ENCODE results near the gene XXYLT1.
A peak's percentile ranks its signal among the peaks of the same experiment; 100 is the strongest.
"Not testable (repeated sequence)": the region's sequence is repeated elsewhere in the genome, so short reads cannot be mapped to it uniquely, and the experiment has no call there.

The XXYLT1 gene

DNA sequence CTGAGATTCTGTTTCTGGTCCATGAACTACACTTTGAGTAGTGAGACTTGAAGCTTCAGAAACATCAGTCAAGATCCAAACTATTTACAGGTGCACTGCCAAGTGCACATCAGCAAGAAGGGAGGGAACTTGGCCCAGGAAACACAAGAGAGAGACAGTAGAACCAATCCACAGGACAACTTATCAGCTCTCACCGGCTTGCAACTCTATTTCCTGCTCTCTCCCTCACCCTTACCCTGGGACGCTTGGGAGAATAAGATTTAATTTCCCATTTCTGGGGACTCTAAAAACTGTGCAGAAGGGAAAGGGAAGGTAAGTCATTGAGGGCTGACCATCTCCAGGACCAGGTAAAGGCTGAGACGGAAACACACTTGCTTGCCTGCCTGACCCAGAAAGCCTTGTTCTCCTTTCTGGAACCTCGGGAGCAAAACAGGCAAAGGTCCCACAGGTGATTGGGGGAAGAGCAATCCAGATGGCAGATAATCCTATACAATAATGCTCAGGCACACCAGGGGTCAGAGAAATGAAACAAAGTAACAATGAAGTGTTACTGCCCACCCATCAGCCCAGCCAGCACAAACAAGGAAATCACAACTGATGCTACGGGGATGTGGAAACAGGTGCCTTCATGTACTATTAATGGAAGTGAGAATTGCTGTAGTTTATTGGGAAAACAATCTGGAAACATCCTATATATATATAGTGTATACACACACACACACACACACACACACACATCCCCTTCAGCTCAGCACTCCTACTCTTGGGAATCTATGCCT, 154.4 kb downstream of the XXYLT1 start:
- Mint-ChIP-seq H3K4me3 (no peak overlapping the region), H3K27me3 (no peaks in the 10 kb centered on the region), H3K4me1 (ENCODE audit: low read depth) (peaks cover 10% of the 10 kb centered on the region), H3K36me3 (ENCODE audit: low read depth) (peaks cover 48% of the 10 kb centered on the region), H3K9me3 (no peaks in the 10 kb centered on the region), H3K27ac (peak overlapping the region; percentile 18)
- intact Hi-C loops (cut with micrococcal nuclease) = no loop called here

DNA sequence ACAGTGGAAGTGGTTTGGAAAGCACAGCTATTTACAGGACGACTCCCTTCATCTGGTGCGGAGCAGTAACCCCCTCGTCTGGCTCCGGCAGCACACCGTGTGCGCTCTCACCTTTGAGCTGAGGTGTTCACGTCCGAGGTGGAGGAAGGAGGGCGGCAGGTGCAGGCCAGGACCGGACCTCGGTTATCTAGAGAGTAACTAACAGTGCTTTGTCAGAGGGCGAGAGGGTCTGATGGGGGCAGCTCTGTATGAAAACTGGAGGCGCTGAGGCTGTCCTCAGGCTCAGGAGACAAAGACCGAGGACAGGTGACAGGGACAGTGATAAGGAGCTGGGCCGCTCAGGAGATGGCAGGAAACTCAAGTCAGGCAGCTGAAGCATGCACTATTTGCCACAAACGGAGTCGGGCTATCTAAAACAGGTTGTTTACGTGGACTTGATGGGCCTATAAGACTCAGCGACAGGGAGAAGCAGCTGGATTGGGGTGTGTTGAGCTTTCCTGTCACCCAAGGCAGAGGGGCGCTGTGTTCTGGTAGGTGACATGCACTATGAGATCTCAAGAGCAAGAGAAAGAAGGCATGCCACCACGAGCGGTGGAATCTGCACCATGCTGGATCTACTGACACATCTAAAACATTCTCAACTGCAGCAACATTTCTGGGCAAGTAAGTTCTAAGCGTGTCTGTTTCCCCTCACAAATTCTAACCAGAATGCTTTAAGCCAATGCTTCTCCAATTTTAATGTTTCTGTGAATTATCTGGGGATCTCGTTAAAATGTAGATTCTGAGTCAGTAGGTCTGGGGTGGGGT, 155.2 kb downstream of the XXYLT1 start:
- no peaks in the 10 kb centered on the region for H3K9me3 Mint-ChIP-seq
- peaks cover 10% of the 10 kb centered on the region for H3K4me1 Mint-ChIP-seq (ENCODE audit: low read depth)
- H3K27ac Mint-ChIP-seq = peak overlapping the region; percentile 18
- intact Hi-C loops (cut with micrococcal nuclease) = no loop called here
- peaks cover 48% of the 10 kb centered on the region for H3K36me3 Mint-ChIP-seq (ENCODE audit: low read depth)
- H3K4me3 Mint-ChIP-seq = no peak overlapping the region
- no peaks in the 10 kb centered on the region for H3K27me3 Mint-ChIP-seq

GRCh38 chr3:195114786-195115599, 156.0 kb downstream of the XXYLT1 start:
- H3K4me3 Mint-ChIP-seq = no peak overlapping the region
- peaks cover 10% of the 10 kb centered on the region for H3K4me1 Mint-ChIP-seq (ENCODE audit: low read depth)
- H3K27ac Mint-ChIP-seq = no peak overlapping the region
- no peaks in the 10 kb centered on the region for H3K27me3 Mint-ChIP-seq
- peaks cover 48% of the 10 kb centered on the region for H3K36me3 Mint-ChIP-seq (ENCODE audit: low read depth)
- no peaks in the 10 kb centered on the region for H3K9me3 Mint-ChIP-seq
- intact Hi-C loops (cut with micrococcal nuclease) = loop anchor here (5.0 kb wide), 1 partner anchor 147 kb away; no protein-coding TSS in a partner anchor

DNA sequence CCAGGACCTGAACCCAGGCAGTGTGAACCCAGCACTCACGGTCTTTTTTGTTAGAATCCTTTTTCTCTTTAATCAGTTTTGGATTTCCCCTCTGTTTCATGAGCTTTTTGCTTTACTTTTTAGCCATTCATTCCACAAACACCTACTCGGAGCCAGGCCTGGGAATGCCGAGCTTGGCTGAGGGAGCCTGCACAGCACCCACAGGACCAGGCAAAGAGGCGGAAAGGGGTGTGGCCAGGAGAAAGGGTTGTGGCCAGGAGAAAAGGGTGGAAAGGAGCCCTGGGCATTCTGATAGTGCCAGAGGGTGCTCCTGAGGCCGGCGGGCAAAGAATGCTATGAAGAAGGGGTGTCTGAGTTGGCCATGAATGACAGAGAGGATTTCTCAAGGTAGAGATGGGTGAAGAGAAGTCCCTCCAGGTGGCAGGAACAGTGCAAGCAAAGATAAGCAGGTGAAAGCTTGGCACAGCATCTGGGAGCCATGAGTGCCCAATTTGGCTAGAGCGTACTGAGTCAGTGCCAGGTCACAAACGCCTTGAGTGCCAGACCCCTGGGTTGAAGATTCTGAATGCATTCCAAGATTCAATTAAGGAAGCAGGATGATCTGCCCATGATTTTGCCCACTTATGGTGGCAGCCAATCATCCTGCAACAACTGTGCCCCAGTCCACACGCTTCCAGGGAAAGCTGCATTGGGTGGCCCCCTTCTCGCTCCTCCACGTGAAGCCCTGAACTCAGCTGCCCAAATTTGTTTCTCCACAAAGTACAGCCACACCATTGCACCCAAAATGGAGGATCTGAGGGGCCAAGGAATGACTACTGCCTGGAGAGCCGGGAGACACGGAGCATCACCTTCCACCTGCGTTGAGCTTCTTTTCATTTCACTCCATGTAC, 157.2 kb downstream of the XXYLT1 start:
- no peaks in the 10 kb centered on the region for H3K9me3 Mint-ChIP-seq

DNA sequence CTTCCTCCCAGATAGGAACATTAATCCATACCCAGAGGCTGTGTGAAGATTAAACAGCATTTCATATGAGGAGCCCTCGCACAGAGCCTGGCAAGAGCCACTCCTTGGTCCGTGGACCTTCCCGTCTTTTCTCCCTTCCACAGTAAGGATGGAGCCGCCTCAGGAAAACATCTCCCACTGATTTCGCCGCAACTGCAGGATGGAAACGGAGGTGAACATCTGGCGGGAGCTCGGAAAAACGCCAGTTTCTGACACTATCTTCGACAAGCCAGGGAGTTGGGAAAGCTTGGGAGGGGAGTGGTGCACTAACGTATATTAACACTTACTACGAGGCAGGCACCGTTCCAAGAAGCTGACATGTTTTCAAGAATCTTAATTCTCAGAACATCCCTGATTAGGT, 157.9 kb downstream of the XXYLT1 start:
- Mint-ChIP-seq H3K4me3 (no peak overlapping the region), H3K36me3 (ENCODE audit: low read depth) (peaks cover 36% of the 10 kb centered on the region), H3K4me1 (ENCODE audit: low read depth) (peaks cover 5% of the 10 kb centered on the region), H3K27me3 (no peaks in the 10 kb centered on the region), H3K27ac (no peak overlapping the region), H3K9me3 (no peaks in the 10 kb centered on the region)
- intact Hi-C loops (cut with micrococcal nuclease) = loop anchor here (5.0 kb wide), 1 partner anchor 149 kb away; no protein-coding TSS in a partner anchor

More for the DNA sequence above, 157.2 kb downstream of the XXYLT1 start:
- Mint-ChIP-seq H3K27ac (no peak overlapping the region), H3K4me3 (no peak overlapping the region), H3K27me3 (no peaks in the 10 kb centered on the region), H3K4me1 (ENCODE audit: low read depth) (peaks cover 10% of the 10 kb centered on the region), H3K36me3 (ENCODE audit: low read depth) (peaks cover 43% of the 10 kb centered on the region)
- intact Hi-C loops (cut with micrococcal nuclease) = loop anchor here (5.0 kb wide), 1 partner anchor 149 kb away; no protein-coding TSS in a partner anchor

DNA sequence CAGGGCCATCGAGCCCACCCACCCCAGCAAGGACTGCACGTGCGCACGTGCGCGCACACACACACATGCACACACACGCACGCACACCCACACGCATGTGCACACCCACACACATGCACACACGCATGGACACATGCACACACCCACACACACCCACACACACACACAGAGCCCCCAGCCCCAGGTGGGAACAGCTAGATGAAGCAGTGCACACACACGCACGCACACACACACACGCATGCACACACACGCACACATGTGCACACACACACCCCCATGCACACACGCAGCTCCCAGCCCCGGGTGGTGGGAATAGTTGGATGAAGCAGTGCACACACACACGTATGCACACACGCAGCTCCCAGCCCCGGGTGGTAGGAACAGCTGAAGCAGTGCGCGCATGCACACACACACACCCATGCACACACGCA, 158.6 kb downstream of the XXYLT1 start:
- intact Hi-C loops (cut with micrococcal nuclease) = loop anchor here (5.0 kb wide), 1 partner anchor 150 kb away; no protein-coding TSS in a partner anchor
- H3K27me3 Mint-ChIP-seq = no peaks in the 10 kb centered on the region
- H3K4me3 Mint-ChIP-seq = no peak overlapping the region
- peaks cover 8% of the 10 kb centered on the region for H3K4me1 Mint-ChIP-seq (ENCODE audit: low read depth)
- peaks cover 29% of the 10 kb centered on the region for H3K36me3 Mint-ChIP-seq (ENCODE audit: low read depth)
- H3K27ac Mint-ChIP-seq = no peak overlapping the region
- H3K9me3 Mint-ChIP-seq = no peaks in the 10 kb centered on the region

DNA sequence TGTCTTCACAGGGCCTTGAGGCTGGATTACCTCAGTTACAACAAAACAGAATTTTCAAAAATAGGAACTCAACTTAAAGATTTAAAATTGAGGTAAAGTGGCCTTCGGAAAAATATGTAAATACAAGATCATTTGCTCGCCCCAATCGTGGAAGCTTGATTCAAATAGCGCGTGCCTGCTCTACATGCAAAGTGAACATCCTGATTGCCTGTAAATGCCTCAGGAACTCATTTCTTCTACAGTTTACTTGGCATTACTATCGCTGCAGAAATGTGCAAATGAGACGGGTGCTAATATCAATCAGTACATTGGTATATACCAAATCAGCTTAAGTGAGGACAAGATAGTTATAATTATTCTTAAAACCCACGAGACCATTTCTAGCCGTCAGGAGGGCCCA, 159.2 kb downstream of the XXYLT1 start:
- Mint-ChIP-seq H3K27ac (no peak overlapping the region), H3K4me3 (no peak overlapping the region), H3K36me3 (ENCODE audit: low read depth) (peaks cover 29% of the 10 kb centered on the region), H3K27me3 (no peaks in the 10 kb centered on the region), H3K4me1 (ENCODE audit: low read depth) (peaks cover 13% of the 10 kb centered on the region), H3K9me3 (no peaks in the 10 kb centered on the region)
- intact Hi-C loops (cut with micrococcal nuclease) = loop anchor here (5.0 kb wide), 1 partner anchor 151 kb away; no protein-coding TSS in a partner anchor

DNA sequence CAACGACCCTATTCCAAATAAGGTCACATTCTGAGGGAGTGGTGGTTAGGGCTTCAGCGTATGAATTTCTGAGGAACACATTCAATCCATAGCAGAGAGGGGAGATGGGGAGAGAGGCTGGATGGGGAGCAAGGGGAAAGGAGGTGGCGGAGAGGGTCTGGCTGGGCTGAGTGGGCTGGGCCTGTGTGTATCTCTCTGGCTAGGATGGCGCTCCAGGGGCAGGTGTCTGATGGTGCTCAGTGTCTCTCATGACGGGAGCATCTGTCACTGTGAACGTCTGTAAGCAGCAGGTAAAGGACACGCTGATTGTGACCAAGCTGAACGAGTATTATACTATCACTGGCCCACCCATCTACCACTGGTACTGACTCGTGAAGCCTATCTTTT, 159.6 kb downstream of the XXYLT1 start:
- Mint-ChIP-seq H3K36me3 (ENCODE audit: low read depth) (peaks cover 29% of the 10 kb centered on the region), H3K4me3 (no peak overlapping the region), H3K4me1 (ENCODE audit: low read depth) (peaks cover 16% of the 10 kb centered on the region), H3K27ac (no peak overlapping the region), H3K9me3 (no peaks in the 10 kb centered on the region), H3K27me3 (peaks cover 1% of the 10 kb centered on the region)
- intact Hi-C loops (cut with micrococcal nuclease) = loop anchor here (5.0 kb wide), 1 partner anchor 151 kb away; no protein-coding TSS in a partner anchor

DNA sequence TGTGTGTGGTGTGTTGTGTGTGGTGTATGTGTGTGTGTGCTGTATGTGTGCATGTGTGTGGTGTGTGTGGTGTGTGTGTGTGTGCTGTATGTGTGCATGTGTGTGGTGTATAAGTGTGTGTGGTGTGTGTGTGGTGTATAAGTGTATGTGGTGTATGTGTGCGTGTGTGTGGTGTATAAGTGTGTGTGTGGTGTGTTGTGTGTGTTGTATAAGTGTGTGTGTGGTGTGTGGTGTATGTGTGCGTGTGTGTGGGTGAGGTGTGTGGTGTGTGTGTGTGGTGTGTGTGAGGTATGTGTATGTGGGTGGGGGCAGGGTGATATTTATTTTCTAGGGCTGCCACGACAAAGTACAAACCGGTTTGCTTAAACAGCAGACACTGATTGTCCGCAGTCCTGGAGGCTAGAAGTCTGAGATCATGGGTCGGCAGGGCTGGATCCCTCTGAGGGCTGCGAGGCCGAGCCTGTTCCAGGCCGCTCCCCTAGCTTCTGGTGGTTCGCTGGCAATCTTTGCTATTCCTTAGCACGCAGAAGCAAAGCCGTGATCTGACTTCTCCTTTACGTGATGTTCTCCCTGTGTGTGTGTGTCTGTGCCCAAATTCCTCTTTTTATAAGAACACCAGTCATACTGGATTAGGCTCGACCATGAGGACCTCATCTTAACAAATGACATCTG, 160.2 kb downstream of the XXYLT1 start:
- intact Hi-C loops (cut with micrococcal nuclease) = loop anchor here (5.0 kb wide), 1 partner anchor 152 kb away; no protein-coding TSS in a partner anchor
- Mint-ChIP-seq H3K9me3 (no peaks in the 10 kb centered on the region), H3K27me3 (peaks cover 3% of the 10 kb centered on the region), H3K4me3 (no peak overlapping the region), H3K36me3 (ENCODE audit: low read depth) (peaks cover 29% of the 10 kb centered on the region), H3K4me1 (ENCODE audit: low read depth) (peaks cover 19% of the 10 kb centered on the region), H3K27ac (no peak overlapping the region)

DNA sequence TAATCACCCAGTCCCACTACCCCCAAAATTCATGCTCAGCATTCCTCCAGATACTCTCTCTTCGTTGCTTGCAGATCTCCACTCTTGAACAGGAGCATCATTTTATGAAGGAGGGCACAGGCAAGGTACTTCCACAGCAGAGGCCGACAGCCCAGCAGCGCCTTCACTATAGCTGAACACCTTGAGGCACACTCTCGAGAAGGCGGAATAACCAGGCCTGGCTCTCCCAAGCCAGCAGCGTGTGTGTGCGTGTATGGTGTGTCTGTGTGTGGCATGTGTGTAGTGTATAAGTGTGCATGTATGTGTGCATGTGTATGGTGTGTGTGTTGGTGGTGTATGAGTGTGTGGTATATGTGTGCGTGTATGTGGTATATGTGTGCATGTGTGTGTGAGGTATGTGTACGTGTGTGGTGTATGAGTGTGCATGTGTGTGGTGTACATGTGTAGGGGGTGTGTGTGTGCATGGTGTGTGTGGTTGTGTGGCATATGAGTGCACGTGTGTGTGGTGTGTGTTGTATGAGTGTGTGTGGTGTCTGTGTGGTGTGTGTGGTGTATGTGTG, 161.8 kb downstream of the XXYLT1 start:
- peaks cover 4% of the 10 kb centered on the region for H3K27me3 Mint-ChIP-seq
- H3K27ac Mint-ChIP-seq = no peak overlapping the region
- H3K9me3 Mint-ChIP-seq = no peaks in the 10 kb centered on the region
- H3K36me3 Mint-ChIP-seq (ENCODE audit: low read depth) = peaks cover 21% of the 10 kb centered on the region
- intact Hi-C loops (cut with micrococcal nuclease) = loop anchor here (5.0 kb wide), 2 partner anchors 107 to 427 kb away; no protein-coding TSS in a partner anchor
- no peak overlapping the region for H3K4me3 Mint-ChIP-seq
- H3K4me1 Mint-ChIP-seq (ENCODE audit: low read depth) = peaks cover 23% of the 10 kb centered on the region

GRCh38 chr3:195107593-195107992, 163.4 kb downstream of the XXYLT1 start:
- Mint-ChIP-seq H3K27me3 (peaks cover 4% of the 10 kb centered on the region), H3K4me3 (no peak overlapping the region), H3K36me3 (ENCODE audit: low read depth) (peaks cover 20% of the 10 kb centered on the region), H3K9me3 (no peaks in the 10 kb centered on the region), H3K27ac (no peak overlapping the region), H3K4me1 (ENCODE audit: low read depth) (peaks cover 38% of the 10 kb centered on the region)
- intact Hi-C loops (cut with micrococcal nuclease) = loop anchor here (5.0 kb wide), 2 partner anchors 105 to 425 kb away; no protein-coding TSS in a partner anchor

DNA sequence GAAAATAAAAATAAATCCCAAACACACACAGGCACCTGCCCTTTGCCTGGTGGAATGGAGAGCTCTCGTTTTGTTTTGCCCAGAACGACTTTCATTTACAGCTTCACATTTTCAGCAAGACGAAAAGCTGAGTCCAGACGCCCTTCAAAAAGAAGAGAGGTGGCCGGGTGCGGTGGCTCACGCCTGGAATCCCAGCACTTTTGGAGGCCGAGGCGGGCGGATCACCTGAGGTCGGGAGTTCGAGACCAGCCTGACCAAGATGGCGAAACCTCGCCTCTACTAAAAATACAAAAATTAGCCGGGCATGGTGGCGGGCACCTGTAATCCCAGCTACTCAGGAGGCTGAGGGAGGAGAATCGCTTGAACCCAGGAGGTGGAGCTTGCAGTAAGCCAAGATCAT, 163.9 kb downstream of the XXYLT1 start:
- H3K27me3 Mint-ChIP-seq, H3K4me3 Mint-ChIP-seq, H3K27ac Mint-ChIP-seq, H3K9me3 Mint-ChIP-seq: not testable (repeated sequence)
- intact Hi-C loops (cut with micrococcal nuclease) = loop anchor here (5.0 kb wide), 2 partner anchors 105 to 425 kb away; no protein-coding TSS in a partner anchor
- H3K36me3 Mint-ChIP-seq (ENCODE audit: low read depth) = peaks cover 19% of the 10 kb centered on the region
- H3K4me1 Mint-ChIP-seq (ENCODE audit: low read depth) = peaks cover 44% of the 10 kb centered on the region
